Loucy (cell line): ENCODE data around the gene BEST1.

Source experiments
- H2AFZ ChIP-seq: fragments of 200-600 bp; sonication (generic); 2 replicates; pipeline ENCODE4 v1.6.0; 2016; ENCODE audit warnings: antibody characterized with exemption, mild to moderate bottlenecking, low read length, moderate library complexity
- H3F3A ChIP-seq: fragments of 200-600 bp; 2 replicates; pipeline ENCODE4 v1.6.0; 2016; ENCODE audit warnings: antibody characterized with exemption, low read depth, mild to moderate bottlenecking
- H3K27me3 ChIP-seq: fragments of 200-600 bp; sonication (generic); 2 replicates; pipeline ENCODE4 v1.6.1; 2014; ENCODE audit warnings: low read length, mild to moderate bottlenecking; ENCODE audit not compliant: insufficient read depth, poor library complexity, severe bottlenecking
- H3K36me3 ChIP-seq: fragments of 200-600 bp; sonication (generic); 2 replicates; pipeline ENCODE4 v1.6.1; 2016; ENCODE audit warnings: low read length; ENCODE audit not compliant: insufficient read depth
- H3K4me1 ChIP-seq: fragments of 200-600 bp; sonication (generic); 2 replicates; pipeline ENCODE4 v1.5.1; 2014; ENCODE audit warnings: low read length, mild to moderate bottlenecking; ENCODE audit not compliant: insufficient read depth, poor library complexity, severe bottlenecking
- H3K4me2 ChIP-seq: fragments of 200-600 bp; sonication (generic); 2 replicates; pipeline ENCODE4 v1.6.0; 2014; ENCODE audit warnings: antibody characterized with exemption, low read length, low read depth, mild to moderate bottlenecking; ENCODE audit not compliant: poor library complexity, severe bottlenecking
- H3K4me3 ChIP-seq: fragments of 200-600 bp; sonication (generic); 2 replicates; pipeline ENCODE4 v1.5.1; 2014; ENCODE audit warnings: low read length, mild to moderate bottlenecking, mixed read lengths; ENCODE audit not compliant: poor library complexity, severe bottlenecking
- H3K79me2 ChIP-seq: fragments of 200-600 bp; sonication (generic); 2 replicates; pipeline ENCODE4 v1.6.1; 2014; ENCODE audit warnings: low read length; ENCODE audit not compliant: insufficient read depth
- H3K9ac ChIP-seq: fragments of 200-600 bp; sonication (generic); 2 replicates; pipeline ENCODE4 v1.6.0; 2014; ENCODE audit warnings: mild to moderate bottlenecking, low read depth, low read length, moderate library complexity; ENCODE audit not compliant: poor library complexity, severe bottlenecking
- H3K9me2 ChIP-seq: fragments of 200-600 bp; sonication (generic); replicated peaks from 2 replicates; pipeline ENCODE4 v1.6.1; 2016; ENCODE audit warnings: low read depth, low read length, mixed read lengths
- H3K9me3 ChIP-seq: fragments of 200-600 bp; sonication (generic); 2 replicates; pipeline ENCODE4 v1.6.1; 2014; ENCODE audit warnings: mild to moderate bottlenecking, antibody characterized with exemption, low read length, low read depth; ENCODE audit not compliant: insufficient read depth
- H4K20me1 ChIP-seq: fragments of 200-600 bp; sonication (generic); 2 replicates; pipeline ENCODE4 v1.6.0; 2014; ENCODE audit warnings: antibody characterized with exemption, low read length, mild to moderate bottlenecking; ENCODE audit not compliant: insufficient read depth, poor library complexity, severe bottlenecking
- CTCF ChIP-seq: fragments of 200-600 bp; sonication (generic); conservative IDR thresholded peaks from 2 replicates; pipeline ENCODE4 v1.5.1; 2014; ENCODE audit warnings: mild to moderate bottlenecking, antibody characterized with exemption, low read length
- EZH2phosphoT487 ChIP-seq: fragments of 200-600 bp; IDR thresholded peaks from 2 replicates; pipeline ENCODE4 v1.6.1; 2018; ENCODE audit warnings: antibody characterized with exemption, mild to moderate bottlenecking, moderate library complexity, borderline replicate concordance

Gene BEST1

GRCh38 chr11:61948505-61948904 lies 1.6 kb upstream of the BEST1 start:
- Histone ChIP-seq H3K79me2 (no peaks in the 10 kb centered on the region), H3F3A (no peaks in the 10 kb centered on the region), H3K4me3 (no peak overlapping the region), H3K4me1 (peaks cover 3% of the 10 kb centered on the region), H3K27me3 (no peaks in the 10 kb centered on the region), H3K9me2 (no peaks in the 10 kb centered on the region), H3K9ac (no peak overlapping the region), H3K36me3 (no peaks in the 10 kb centered on the region), H4K20me1 (no peaks in the 10 kb centered on the region), H3K4me2 (no peak overlapping the region), H3K9me3 (no peaks in the 10 kb centered on the region), H2AFZ (no peak overlapping the region)
- no peak for TF ChIP-seq CTCF
- no peak for TF ChIP-seq EZH2phosphoT487

GRCh38 chr11:61949169-61950034 lies 749 bp upstream of the BEST1 start:
- no peak overlapping the region for H3K9ac ChIP-seq

GRCh38 chr11:61951484-61952135 lies 1.5 kb downstream of the BEST1 start:
- Histone ChIP-seq H3K9me2 (no peaks in the 10 kb centered on the region), H3K4me2 (no peak overlapping the region), H3K9ac (no peak overlapping the region), H3F3A (no peaks in the 10 kb centered on the region), H4K20me1 (no peaks in the 10 kb centered on the region), H3K79me2 (no peaks in the 10 kb centered on the region), H3K36me3 (no peaks in the 10 kb centered on the region), H3K27me3 (no peaks in the 10 kb centered on the region), H3K4me1 (peaks cover 3% of the 10 kb centered on the region), H2AFZ (no peak overlapping the region), H3K9me3 (no peaks in the 10 kb centered on the region), H3K4me3 (no peak overlapping the region)
- no peak for TF ChIP-seq EZH2phosphoT487

More at GRCh38 chr11:61949169-61950034, 749 bp upstream of the BEST1 start:
- TF ChIP-seq CTCF (no peak), EZH2phosphoT487 (no peak)
- Histone ChIP-seq H3K27me3 (no peaks in the 10 kb centered on the region), H3K36me3 (no peaks in the 10 kb centered on the region), H3K79me2 (no peaks in the 10 kb centered on the region), H3K9me3 (no peaks in the 10 kb centered on the region), H2AFZ (no peak overlapping the region), H3K4me2 (no peak overlapping the region), H3K4me1 (peaks cover 3% of the 10 kb centered on the region), H3K4me3 (no peak overlapping the region), H3F3A (no peaks in the 10 kb centered on the region), H3K9me2 (no peaks in the 10 kb centered on the region), H4K20me1 (no peaks in the 10 kb centered on the region)
